ENCODE measurements around the gene KNCN. TPM values are rescaled to one million over a fixed set of nuclear protein-coding genes. Genes with fewer than 3 reads are reported as not detected.

KNCN gene
- total RNA-seq, 1 donor from 2014 or later, result not detected

DNA sequence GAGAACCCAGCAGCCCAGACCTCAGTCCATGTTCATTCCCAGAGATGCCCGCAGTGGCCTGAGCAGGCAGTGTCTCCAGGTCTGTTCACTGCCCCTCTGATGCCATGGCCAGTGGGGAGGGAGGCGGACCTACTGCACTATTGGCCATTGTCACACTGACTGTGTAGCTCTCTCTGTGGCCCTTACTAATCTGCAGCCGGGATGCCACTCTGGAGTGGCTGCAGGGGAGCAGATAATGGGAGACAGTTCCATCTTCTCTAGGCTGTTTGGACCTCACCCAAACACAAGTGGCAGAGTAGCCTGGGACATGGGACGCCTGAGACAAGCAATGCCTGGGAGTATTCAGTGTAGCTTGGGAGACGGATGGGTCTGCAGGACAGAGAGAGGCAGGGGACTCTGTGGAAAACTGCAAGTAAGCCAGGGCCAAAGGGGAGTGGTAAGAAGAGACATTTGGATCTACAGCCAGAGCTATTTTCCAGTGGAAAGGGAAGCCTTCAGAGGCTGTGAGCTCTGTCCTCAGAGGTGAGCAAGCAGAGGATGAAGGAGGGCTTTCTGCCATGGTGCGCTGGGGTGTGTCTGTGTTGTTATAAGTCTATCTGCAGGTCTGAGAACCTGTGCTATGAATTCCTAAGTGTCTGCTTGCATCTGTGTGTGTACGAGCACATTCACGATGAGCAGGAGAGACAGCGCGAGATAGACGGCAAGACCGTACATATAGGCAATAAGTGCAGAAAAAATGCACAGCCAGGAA lies 35.1 kb downstream of the KNCN start:
- H3K36me3 Mint-ChIP-seq, result no peaks in the 10 kb centered on the region
- no peak for TF ChIP-seq CTCF (IDR thresholded peaks at IDR 0.05; ENCODE audit: unreplicated experiment)
- H3K4me3 Mint-ChIP-seq, result no peak overlapping the region
- H3K9me3 Mint-ChIP-seq, result no peaks in the 10 kb centered on the region
- no peak for DNase-seq (ENCODE audit: low spot score in 2 of 2, unreplicated experiment in 2 of 2)
- no peak overlapping the region for H3K27ac Mint-ChIP-seq
- peaks cover 55% of the 10 kb centered on the region for H3K27me3 Mint-ChIP-seq (ENCODE audit: low read depth)
- H3K4me1 Mint-ChIP-seq, result peaks cover 42% of the 10 kb centered on the region

DNA sequence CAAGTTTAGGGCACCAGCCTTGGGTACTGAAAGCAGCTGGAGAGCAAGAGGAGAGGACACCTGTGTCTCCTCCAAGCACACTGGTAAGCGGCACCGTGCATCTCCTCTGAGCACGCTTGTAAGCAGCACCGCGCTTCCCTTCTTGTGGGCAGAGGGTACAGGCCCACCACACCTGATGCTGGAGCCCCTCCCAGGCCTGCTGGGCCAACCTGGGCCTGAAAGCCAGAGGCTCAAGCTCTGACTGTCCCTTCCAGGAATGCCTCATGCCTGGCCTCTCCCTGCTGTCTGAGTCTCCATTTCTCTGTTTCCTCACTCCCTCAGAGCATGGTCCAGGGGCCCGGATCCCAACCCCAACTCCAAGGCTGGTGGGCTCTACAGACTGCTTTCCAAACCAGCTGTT lies 35.9 kb downstream of the KNCN start:
- no peaks in the 10 kb centered on the region for H3K36me3 Mint-ChIP-seq
- H3K27me3 Mint-ChIP-seq (ENCODE audit: low read depth), result peaks cover 55% of the 10 kb centered on the region
- no peaks in the 10 kb centered on the region for H3K9me3 Mint-ChIP-seq
- TF ChIP-seq CTCF (IDR thresholded peaks at IDR 0.05; ENCODE audit: unreplicated experiment), result no peak
- peaks cover 38% of the 10 kb centered on the region for H3K4me1 Mint-ChIP-seq
- no peak overlapping the region for H3K27ac Mint-ChIP-seq
- no peak overlapping the region for H3K4me3 Mint-ChIP-seq
- no peak for DNase-seq (ENCODE audit: low spot score in 2 of 2, unreplicated experiment in 2 of 2)

- DNase-seq (ENCODE audit: low spot score in 2 of 2, unreplicated experiment in 2 of 2), result no peak
- Mint-ChIP-seq H3K27me3 (ENCODE audit: low read depth) (peaks cover 60% of the 10 kb centered on the region), H3K4me1 (peaks cover 25% of the 10 kb centered on the region), H3K9me3 (no peaks in the 10 kb centered on the region), H3K27ac (no peak overlapping the region), H3K4me3 (no peak overlapping the region), H3K36me3 (no peaks in the 10 kb centered on the region)
- TF ChIP-seq CTCF (IDR thresholded peaks at IDR 0.05; ENCODE audit: unreplicated experiment), result no peak
Measured at GRCh38 chr1:46513536-46513935, 37.9 kb downstream of the KNCN start.

DNA sequence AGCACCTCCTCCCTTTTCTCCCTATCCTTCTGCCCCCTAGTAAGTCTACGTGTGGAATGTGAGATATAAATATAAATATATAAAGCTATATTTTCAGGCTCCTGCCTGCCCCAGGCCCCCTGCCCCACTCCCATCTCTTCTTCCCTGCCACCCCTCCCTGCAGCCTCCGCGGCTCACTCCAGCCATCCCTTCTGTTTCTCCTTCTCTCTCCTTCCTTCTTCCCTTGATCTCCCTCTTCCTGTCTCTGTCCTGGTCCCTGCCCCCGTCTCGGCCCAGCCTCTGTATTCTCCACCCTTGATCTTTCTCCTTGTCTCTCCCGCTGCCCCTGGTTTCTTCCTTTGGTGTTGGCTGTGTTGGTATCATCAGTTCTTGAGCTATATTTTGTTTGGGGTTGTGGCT lies 38.7 kb downstream of the KNCN start:
- Mint-ChIP-seq H3K9me3 (no peaks in the 10 kb centered on the region), H3K36me3 (no peaks in the 10 kb centered on the region), H3K4me1 (peaks cover 18% of the 10 kb centered on the region), H3K27me3 (ENCODE audit: low read depth) (peaks cover 52% of the 10 kb centered on the region), H3K27ac (no peak overlapping the region), H3K4me3 (no peak overlapping the region)
- DNase-seq (ENCODE audit: low spot score in 2 of 2, unreplicated experiment in 2 of 2), result no peak
- TF ChIP-seq CTCF (IDR thresholded peaks at IDR 0.05; ENCODE audit: unreplicated experiment), result no peak

DNA sequence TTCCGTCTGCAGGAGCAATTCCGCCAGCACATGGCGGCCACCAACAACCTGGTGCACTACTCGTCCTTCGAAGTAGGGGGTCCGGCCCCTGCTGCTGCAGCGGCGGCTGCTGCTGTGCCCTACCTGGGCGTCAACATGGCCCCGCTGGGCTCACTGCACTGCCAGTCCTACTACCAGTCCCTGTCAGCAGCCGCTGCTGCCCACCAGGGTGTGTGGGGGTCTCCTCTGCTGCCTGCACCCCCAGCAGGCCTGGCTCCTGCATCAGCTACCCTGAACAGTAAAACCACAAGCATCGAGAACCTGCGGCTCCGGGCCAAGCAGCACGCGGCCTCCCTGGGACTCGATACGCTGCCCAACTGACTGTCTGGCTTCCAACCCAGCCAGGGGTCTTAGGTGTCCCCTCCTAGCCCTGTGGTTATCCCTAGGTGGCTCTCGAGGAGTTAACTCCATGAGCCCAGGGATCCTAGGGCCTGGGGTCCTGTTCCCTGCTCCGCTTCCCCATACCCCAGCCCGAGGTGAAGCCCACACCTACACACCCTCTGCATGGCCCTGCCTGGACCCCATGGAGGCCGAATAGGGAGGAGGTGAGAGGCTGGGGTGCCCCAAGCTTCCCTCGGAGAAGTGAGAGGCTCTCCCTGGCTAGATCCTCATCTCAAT lies 39.2 kb downstream of the KNCN start:
- Mint-ChIP-seq H3K36me3 (no peaks in the 10 kb centered on the region), H3K4me1 (peaks cover 14% of the 10 kb centered on the region), H3K9me3 (no peaks in the 10 kb centered on the region), H3K27me3 (ENCODE audit: low read depth) (peaks cover 50% of the 10 kb centered on the region), H3K4me3 (no peak overlapping the region), H3K27ac (no peak overlapping the region)
- no peak for TF ChIP-seq CTCF (IDR thresholded peaks at IDR 0.05; ENCODE audit: unreplicated experiment)
- no peak for DNase-seq (ENCODE audit: low spot score in 2 of 2, unreplicated experiment in 2 of 2)
